ENCODE measurements around the gene UBR3.
A peak's percentile ranks its signal among the peaks of the same experiment; 100 is the strongest.
"Not testable (repeated sequence)": the region's sequence is repeated elsewhere in the genome, so short reads cannot be mapped to it uniquely, and the experiment has no call there.

Gene UBR3

GRCh38 chr2:169877398-169877797, 50.1 kb downstream of the UBR3 start:
- DNase-seq (ENCODE audit: low read depth): peak; percentile 16
- no peak overlapping the region for H3K4me3 ChIP-seq (ENCODE audit: low read length)
- TF ChIP-seq CTCF (conservative IDR thresholded peaks at IDR 0.05; ENCODE audit: low read length): peak; percentile 30

DNA sequence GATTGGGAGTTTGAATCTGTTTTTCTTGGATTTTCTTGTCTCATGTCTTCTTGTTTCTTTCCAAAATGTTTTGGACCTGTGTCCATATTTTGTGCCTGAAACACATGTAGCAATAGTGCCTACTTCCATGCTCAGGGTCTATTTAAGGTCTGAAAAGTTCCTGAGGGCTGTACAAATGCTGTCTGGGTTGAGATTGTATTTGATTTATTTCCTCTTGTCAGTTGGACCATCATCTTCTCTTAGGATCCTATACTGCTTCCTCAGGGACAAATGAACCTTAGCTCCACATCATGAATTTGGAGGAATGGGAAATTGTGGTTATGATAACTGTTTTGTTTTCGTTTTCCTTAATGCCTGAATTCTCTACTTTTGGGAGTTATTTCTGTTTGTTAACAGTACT, 59.9 kb downstream of the UBR3 start:
- H3K4me3 ChIP-seq (ENCODE audit: low read length): no peak overlapping the region
- TF ChIP-seq CTCF (conservative IDR thresholded peaks at IDR 0.05; ENCODE audit: low read length): no peak
- no peak for DNase-seq (ENCODE audit: low read depth)

- no peak overlapping the region for H3K4me3 ChIP-seq (ENCODE audit: low read length)
- DNase-seq (ENCODE audit: low read depth): peak; percentile 16
- no peak for TF ChIP-seq CTCF (conservative IDR thresholded peaks at IDR 0.05; ENCODE audit: low read length)
These were observed 64.5 kb downstream of the UBR3 start for GRCh38 chr2:169891593-169892298.

- DNase-seq (ENCODE audit: low read depth): no peak
- TF ChIP-seq CTCF (conservative IDR thresholded peaks at IDR 0.05; ENCODE audit: low read length): no peak
These were observed 65.7 kb downstream of the UBR3 start for GRCh38 chr2:169892951-169893350.

GRCh38 chr2:169895294-169895985, 68.2 kb downstream of the UBR3 start:
- peak; percentile 44 for DNase-seq (ENCODE audit: low read depth)
- no peak for TF ChIP-seq CTCF (conservative IDR thresholded peaks at IDR 0.05; ENCODE audit: low read length)
- no peak overlapping the region for H3K4me3 ChIP-seq (ENCODE audit: low read length)

More at GRCh38 chr2:169892951-169893350, 65.7 kb downstream of the UBR3 start:
- H3K4me3 ChIP-seq (ENCODE audit: low read length): no peak overlapping the region

GRCh38 chr2:169897834-169898233, 70.6 kb downstream of the UBR3 start:
- TF ChIP-seq CTCF (conservative IDR thresholded peaks at IDR 0.05; ENCODE audit: low read length): no peak
- H3K4me3 ChIP-seq (ENCODE audit: low read length): no peak overlapping the region
- no peak for DNase-seq (ENCODE audit: low read depth)

DNA sequence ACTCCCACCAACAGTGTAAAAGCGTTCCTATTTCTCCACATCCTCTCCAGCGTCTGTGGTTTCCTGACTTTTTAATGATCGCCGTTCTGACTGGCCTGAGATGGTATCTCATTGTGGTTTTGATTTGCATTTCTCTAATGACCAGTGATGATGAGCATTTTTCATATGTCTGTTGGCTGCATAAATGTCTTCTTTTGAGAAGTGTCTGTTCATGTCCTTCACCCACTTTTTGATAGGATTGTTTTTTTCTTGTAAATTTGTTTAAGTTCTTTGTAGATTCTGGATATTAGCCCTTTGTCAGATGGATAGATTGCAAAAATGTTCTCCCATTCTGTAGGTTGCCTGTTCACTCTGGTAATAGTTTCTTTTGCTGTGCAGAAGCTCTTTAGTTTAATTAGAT, 72.8 kb downstream of the UBR3 start:
- not testable (repeated sequence) for H3K4me3 ChIP-seq (ENCODE audit: low read length); DNase-seq (ENCODE audit: low read depth)
